Measurements from ENCODE around the gene PAMR1. TPM values are rescaled to one million over a fixed set of nuclear protein-coding genes. Genes with fewer than 3 reads are reported as not detected.

The PAMR1 gene
- total RNA-seq, 4 donors from 2014 or later = 4.0 to 13.5 (median 10.4) TPM

DNA sequence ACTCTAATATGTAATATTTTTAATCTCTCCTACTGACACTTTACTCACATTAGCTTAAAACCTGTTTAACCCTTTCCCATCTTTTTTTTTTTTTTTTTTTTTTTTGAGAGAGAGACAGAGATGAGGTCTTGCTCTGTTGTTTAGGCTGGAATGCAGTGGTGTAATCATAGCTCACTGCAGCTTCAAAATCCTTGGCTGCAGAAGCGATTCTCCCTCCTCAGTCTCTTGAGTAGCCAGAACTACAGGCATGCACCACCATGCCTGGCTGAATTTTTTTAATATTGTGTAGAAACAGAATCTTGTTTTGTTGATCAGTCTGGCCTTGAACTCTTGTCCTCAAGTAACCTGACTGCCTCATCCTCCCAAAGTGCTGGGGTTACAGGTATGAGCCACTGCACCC is 37.3 kb downstream of the PAMR1 start:
- TF ChIP-seq POLR2A (IDR thresholded peaks at IDR 0.05) = no peak
- no peak for TF ChIP-seq POLR2AphosphoS5 (IDR thresholded peaks at IDR 0.05)
- TF ChIP-seq, protein P1, sequence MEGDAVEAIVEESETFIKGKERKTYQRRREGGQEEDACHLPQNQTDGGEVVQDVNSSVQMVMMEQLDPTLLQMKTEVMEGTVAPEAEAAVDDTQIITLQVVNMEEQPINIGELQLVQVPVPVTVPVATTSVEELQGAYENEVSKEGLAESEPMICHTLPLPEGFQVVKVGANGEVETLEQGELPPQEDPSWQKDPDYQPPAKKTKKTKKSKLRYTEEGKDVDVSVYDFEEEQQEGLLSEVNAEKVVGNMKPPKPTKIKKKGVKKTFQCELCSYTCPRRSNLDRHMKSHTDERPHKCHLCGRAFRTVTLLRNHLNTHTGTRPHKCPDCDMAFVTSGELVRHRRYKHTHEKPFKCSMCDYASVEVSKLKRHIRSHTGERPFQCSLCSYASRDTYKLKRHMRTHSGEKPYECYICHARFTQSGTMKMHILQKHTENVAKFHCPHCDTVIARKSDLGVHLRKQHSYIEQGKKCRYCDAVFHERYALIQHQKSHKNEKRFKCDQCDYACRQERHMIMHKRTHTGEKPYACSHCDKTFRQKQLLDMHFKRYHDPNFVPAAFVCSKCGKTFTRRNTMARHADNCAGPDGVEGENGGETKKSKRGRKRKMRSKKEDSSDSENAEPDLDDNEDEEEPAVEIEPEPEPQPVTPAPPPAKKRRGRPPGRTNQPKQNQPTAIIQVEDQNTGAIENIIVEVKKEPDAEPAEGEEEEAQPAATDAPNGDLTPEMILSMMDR (IDR thresholded peaks at IDR 0.05) = no peak
- no peak for TF ChIP-seq EP300 (IDR thresholded peaks at IDR 0.05; ENCODE audit: low read depth)
- Histone ChIP-seq H3K4me1 (peaks cover 0 to 5% (median 0%) of the 10 kb centered on the region in 4 donors), H3K27ac (no peak overlapping the region), H3K9me3 (peaks cover 0 to 3% of the 10 kb centered on the region in 2 donors), H3K36me3 (no peaks in the 10 kb centered on the region), H3K27me3 (peaks cover 3% of the 10 kb centered on the region), H3K4me3 (no peak overlapping the region)
- 64 to 71% methylated on average over 1 of the region's 1 CpG for WGBS, 2 donors (ENCODE audit: low coverage in 1 of 2)
- intact Hi-C loops (cut with DNase I; ENCODE audit: low total_unique reads) = no loop called here
- no peak for DNase-seq
- in situ Hi-C loops (cut with MboI; ENCODE audit: low pct_ligation_motif_present in 1 of 4, low pct_unique_long_range_greater_than_20kb in 1 of 4, low sequenced_read_pairs in 3 of 4) = no loop called here

DNA sequence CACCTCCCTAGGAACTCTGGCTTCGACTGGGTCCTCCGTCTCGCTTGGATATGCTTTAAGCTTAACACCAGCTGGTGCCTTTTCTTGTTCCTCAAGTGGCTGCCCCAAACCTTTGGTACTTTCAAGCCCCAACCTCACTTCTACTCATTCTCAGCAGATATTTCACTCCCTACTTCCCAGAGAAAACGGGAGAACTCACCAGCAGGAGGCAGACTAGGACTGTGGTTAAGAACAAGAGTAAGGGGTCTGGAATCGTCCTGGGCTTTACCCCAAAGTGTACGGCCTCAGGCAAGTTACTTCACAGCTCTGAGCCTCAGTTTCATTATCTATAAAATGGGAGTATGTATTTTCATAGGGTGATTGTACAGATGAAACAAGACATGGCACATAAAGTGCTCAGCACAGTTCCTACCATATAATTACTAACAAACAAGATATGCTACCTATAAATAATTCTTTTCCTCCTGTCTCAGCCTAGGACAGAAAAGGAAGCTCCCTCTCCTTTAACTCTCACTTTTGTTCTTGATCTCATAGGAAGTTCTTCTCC is 37.8 kb downstream of the PAMR1 start:
- peaks cover 0 to 6% of the 10 kb centered on the region in 2 donors for H3K9me3 ChIP-seq
- no peaks in the 10 kb centered on the region for H3K36me3 ChIP-seq
- peaks cover 0 to 5% (median 0%) of the 10 kb centered on the region in 4 donors for H3K4me1 ChIP-seq
- H3K27ac ChIP-seq = no peak overlapping the region
- intact Hi-C loops (cut with DNase I; ENCODE audit: low total_unique reads) (no loop called here), in situ Hi-C loops (cut with MboI; ENCODE audit: low pct_ligation_motif_present in 1 of 4, low pct_unique_long_range_greater_than_20kb in 1 of 4, low sequenced_read_pairs in 3 of 4) (no loop called here)
- H3K27me3 ChIP-seq = peaks cover 5% of the 10 kb centered on the region
- no peak for DNase-seq
- H3K4me3 ChIP-seq = no peak overlapping the region
- 10 to 40% methylated on average over 3 to 6 of the region's 6 CpGs for WGBS, 2 donors (ENCODE audit: low coverage in 1 of 2)
- TF ChIP-seq EP300 (IDR thresholded peaks at IDR 0.05; ENCODE audit: low read depth) (no peak), POLR2A (IDR thresholded peaks at IDR 0.05) (no peak), POLR2AphosphoS5 (IDR thresholded peaks at IDR 0.05) (no peak)
- TF ChIP-seq, protein P1 (IDR thresholded peaks at IDR 0.05) = no peak

DNA sequence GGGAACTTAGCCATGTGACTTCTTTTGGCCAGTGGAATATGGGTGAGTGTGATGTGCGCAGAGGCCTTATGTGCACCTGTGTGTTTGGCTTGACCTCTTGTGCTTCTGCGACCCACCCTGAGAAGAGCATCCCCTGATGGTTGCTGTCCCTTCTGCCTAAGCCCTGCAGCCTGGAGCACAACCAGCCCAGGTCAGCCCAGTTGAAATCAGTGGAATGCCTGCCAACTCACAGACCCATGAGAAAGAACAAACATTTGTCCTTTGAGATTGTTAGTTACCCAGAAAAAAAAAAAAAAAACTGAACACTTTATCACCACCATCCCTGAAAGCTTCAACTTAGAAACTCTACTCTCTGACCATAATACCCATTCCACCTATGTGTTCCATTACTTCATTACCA is 38.5 kb downstream of the PAMR1 start:
- no peak for DNase-seq
- 97% methylated on average over 2 of the region's 2 CpGs; no CpG with 5 or more reads in 1 of the 2 donors for WGBS, 2 donors (ENCODE audit: low coverage in 1 of 2)
- H3K9me3 ChIP-seq = peaks cover 0 to 6% of the 10 kb centered on the region in 2 donors
- H3K4me1 ChIP-seq = peaks cover 0 to 5% (median 0%) of the 10 kb centered on the region in 4 donors
- in situ Hi-C loops (cut with MboI; ENCODE audit: low pct_ligation_motif_present in 1 of 4, low pct_unique_long_range_greater_than_20kb in 1 of 4, low sequenced_read_pairs in 3 of 4) = no loop called here
- H3K27me3 ChIP-seq = peaks cover 5% of the 10 kb centered on the region
- no peak overlapping the region for H3K27ac ChIP-seq
- no peaks in the 10 kb centered on the region for H3K36me3 ChIP-seq
- H3K4me3 ChIP-seq = no peak overlapping the region
- TF ChIP-seq, protein P1 (IDR thresholded peaks at IDR 0.05) = no peak
- TF ChIP-seq POLR2AphosphoS5 (IDR thresholded peaks at IDR 0.05) (no peak), POLR2A (IDR thresholded peaks at IDR 0.05) (no peak), EP300 (IDR thresholded peaks at IDR 0.05; ENCODE audit: low read depth) (no peak)
- intact Hi-C loops (cut with DNase I; ENCODE audit: low total_unique reads) = no loop called here

DNA sequence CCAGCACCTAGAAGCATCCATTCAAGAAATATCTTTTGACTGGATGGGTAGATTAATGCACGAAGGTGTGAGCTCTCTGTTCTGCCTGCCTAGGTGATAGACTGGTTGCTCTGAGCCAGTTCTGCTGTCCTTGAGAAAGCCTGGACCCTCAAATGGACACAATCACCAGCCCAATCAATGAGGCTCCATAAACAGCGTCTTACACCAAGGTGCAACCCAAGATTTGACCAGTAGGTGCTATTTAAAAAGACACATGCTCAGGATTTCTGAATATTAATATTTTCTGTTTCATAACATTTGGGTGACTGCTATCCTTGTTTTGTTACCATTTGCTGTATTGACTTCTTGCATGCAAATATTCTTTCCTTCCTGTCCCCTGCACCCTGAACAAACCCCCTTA is 39.0 kb downstream of the PAMR1 start:
- Histone ChIP-seq H3K36me3 (no peaks in the 10 kb centered on the region), H3K4me1 (peaks cover 0 to 5% (median 0%) of the 10 kb centered on the region in 4 donors), H3K27ac (no peak overlapping the region), H3K9me3 (peaks cover 0 to 6% of the 10 kb centered on the region in 2 donors), H3K27me3 (peaks cover 5% of the 10 kb centered on the region), H3K4me3 (no peak overlapping the region)
- intact Hi-C loops (cut with DNase I; ENCODE audit: low total_unique reads) = no loop called here
- TF ChIP-seq POLR2AphosphoS5 (IDR thresholded peaks at IDR 0.05) (no peak), EP300 (IDR thresholded peaks at IDR 0.05; ENCODE audit: low read depth) (no peak), POLR2A (IDR thresholded peaks at IDR 0.05) (no peak)
- TF ChIP-seq, protein P1 (IDR thresholded peaks at IDR 0.05) = no peak
- WGBS, 2 donors (ENCODE audit: low coverage in 1 of 2) = 78 to 80% methylated on average over 1 to 2 of the region's 2 CpGs
- in situ Hi-C loops (cut with MboI; ENCODE audit: low pct_ligation_motif_present in 1 of 4, low pct_unique_long_range_greater_than_20kb in 1 of 4, low sequenced_read_pairs in 3 of 4) = no loop called here
- no peak for DNase-seq
